ENCODE data around the gene TOGARAM1. TPM values are rescaled to one million over a fixed set of nuclear protein-coding genes. Genes with fewer than 3 reads are reported as not detected.

TOGARAM1 gene
- total RNA-seq, 1 experiment from 2014 or later: 12.0 TPM

- peak overlapping the region; percentile 0 for H3K27ac Mint-ChIP-seq (ENCODE audit: low read depth, unreplicated experiment)
Observed at GRCh38 chr14:44982594-44982993, 20.6 kb downstream of the TOGARAM1 start.

DNA sequence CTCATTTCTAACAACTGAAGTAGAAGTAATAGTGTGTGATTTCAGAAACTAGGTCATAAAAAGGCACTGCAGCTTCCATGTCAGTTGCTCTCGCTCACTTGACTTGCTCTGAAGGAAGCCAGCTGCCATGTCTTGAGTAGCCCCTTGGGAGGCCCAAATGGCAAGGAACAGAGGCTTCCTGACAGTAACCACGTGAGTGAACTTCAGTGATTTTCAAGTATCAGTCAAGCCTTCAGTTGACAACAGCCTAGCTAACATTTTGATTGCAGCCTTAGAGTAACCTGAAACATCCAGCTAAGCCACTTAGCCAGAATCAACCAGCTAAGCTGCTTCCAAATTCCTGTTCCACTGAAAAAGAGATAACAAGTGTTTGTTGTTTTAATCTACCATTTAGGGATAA lies 26.7 kb downstream of the TOGARAM1 start:
- H3K36me3 Mint-ChIP-seq (ENCODE audit: insufficient read depth, unreplicated experiment): peaks cover 21% of the 10 kb centered on the region
- TF ChIP-seq, protein P1, sequence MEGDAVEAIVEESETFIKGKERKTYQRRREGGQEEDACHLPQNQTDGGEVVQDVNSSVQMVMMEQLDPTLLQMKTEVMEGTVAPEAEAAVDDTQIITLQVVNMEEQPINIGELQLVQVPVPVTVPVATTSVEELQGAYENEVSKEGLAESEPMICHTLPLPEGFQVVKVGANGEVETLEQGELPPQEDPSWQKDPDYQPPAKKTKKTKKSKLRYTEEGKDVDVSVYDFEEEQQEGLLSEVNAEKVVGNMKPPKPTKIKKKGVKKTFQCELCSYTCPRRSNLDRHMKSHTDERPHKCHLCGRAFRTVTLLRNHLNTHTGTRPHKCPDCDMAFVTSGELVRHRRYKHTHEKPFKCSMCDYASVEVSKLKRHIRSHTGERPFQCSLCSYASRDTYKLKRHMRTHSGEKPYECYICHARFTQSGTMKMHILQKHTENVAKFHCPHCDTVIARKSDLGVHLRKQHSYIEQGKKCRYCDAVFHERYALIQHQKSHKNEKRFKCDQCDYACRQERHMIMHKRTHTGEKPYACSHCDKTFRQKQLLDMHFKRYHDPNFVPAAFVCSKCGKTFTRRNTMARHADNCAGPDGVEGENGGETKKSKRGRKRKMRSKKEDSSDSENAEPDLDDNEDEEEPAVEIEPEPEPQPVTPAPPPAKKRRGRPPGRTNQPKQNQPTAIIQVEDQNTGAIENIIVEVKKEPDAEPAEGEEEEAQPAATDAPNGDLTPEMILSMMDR (IDR thresholded peaks at IDR 0.05; ENCODE audit: unreplicated experiment): no peak
- H3K4me3 Mint-ChIP-seq (ENCODE audit: unreplicated experiment): no peak overlapping the region
- intact Hi-C loops (cut with micrococcal nuclease): no loop called here
- no peak overlapping the region for H3K27ac Mint-ChIP-seq (ENCODE audit: low read depth, unreplicated experiment)
- no peaks in the 10 kb centered on the region for H3K27me3 Mint-ChIP-seq (ENCODE audit: insufficient read depth, unreplicated experiment)
- H3K4me1 Mint-ChIP-seq (ENCODE audit: insufficient read depth, unreplicated experiment): no peaks in the 10 kb centered on the region
- H3K9me3 Mint-ChIP-seq (ENCODE audit: unreplicated experiment): no peaks in the 10 kb centered on the region
- POLR2A ChIA-PET: interaction anchor here (0.6 to 0.7 kb wide), 4 partner anchors 12 to 104 kb away, joined by 3 to 4 read pairs (median 3); no protein-coding TSS in a partner anchor
- CTCF ChIA-PET: no interaction called here
- BruUV-seq (replicated peaks): no TSS peak
- DNase-seq (ENCODE audit: unreplicated experiment): no peak

More at GRCh38 chr14:44982594-44982993, 20.6 kb downstream of the TOGARAM1 start:
- intact Hi-C loops (cut with micrococcal nuclease): no loop called here
- POLR2A ChIA-PET: interaction anchor here (2.1 kb wide), 1 partner anchor 20 kb away, joined by 7 read pairs; the partner anchor contains the start of genes KLHL28 and TOGARAM1
- no peaks in the 10 kb centered on the region for H3K27me3 Mint-ChIP-seq (ENCODE audit: insufficient read depth, unreplicated experiment)
- DNase-seq (ENCODE audit: unreplicated experiment): no peak
- H3K36me3 Mint-ChIP-seq (ENCODE audit: insufficient read depth, unreplicated experiment): peaks cover 9% of the 10 kb centered on the region
- H3K9me3 Mint-ChIP-seq (ENCODE audit: unreplicated experiment): no peaks in the 10 kb centered on the region
- H3K4me3 Mint-ChIP-seq (ENCODE audit: unreplicated experiment): no peak overlapping the region
- CTCF ChIA-PET: no interaction called here
- peaks cover 16% of the 10 kb centered on the region for H3K4me1 Mint-ChIP-seq (ENCODE audit: insufficient read depth, unreplicated experiment)
- BruUV-seq (replicated peaks): no TSS peak
- TF ChIP-seq, protein P1 (IDR thresholded peaks at IDR 0.05; ENCODE audit: unreplicated experiment): no peak

GRCh38 chr14:44989497-44990440 lies 27.8 kb downstream of the TOGARAM1 start:
- no TSS peak for BruUV-seq (replicated peaks)
- Mint-ChIP-seq H3K9me3 (ENCODE audit: unreplicated experiment) (no peaks in the 10 kb centered on the region), H3K27ac (ENCODE audit: low read depth, unreplicated experiment) (peak overlapping the region; percentile 52), H3K4me1 (ENCODE audit: insufficient read depth, unreplicated experiment) (no peaks in the 10 kb centered on the region), H3K27me3 (ENCODE audit: insufficient read depth, unreplicated experiment) (no peaks in the 10 kb centered on the region), H3K4me3 (ENCODE audit: unreplicated experiment) (no peak overlapping the region), H3K36me3 (ENCODE audit: insufficient read depth, unreplicated experiment) (peaks cover 22% of the 10 kb centered on the region)
- no peak for DNase-seq (ENCODE audit: unreplicated experiment)
- ChIA-PET CTCF (interaction anchor here (0.6 kb wide), 1 partner anchor 15 kb away, joined by 3 read pairs; no protein-coding TSS in a partner anchor), POLR2A (interaction anchor here (0.6 to 0.7 kb wide), 3 partner anchors 19 to 103 kb away, joined by 3 read pairs; no protein-coding TSS in a partner anchor)
- TF ChIP-seq, protein P1 (IDR thresholded peaks at IDR 0.05; ENCODE audit: unreplicated experiment): no peak
- intact Hi-C loops (cut with micrococcal nuclease): no loop called here

- ChIA-PET CTCF (interaction anchor here (0.6 to 1.0 kb wide), 2 partner anchors 11 to 14 kb away, joined by 3 to 4 read pairs; no protein-coding TSS in a partner anchor), POLR2A (interaction anchor here (1.4 kb wide), 1 partner anchor 28 kb away, joined by 4 read pairs; the partner anchor contains the start of genes KLHL28 and TOGARAM1)
- no peak for DNase-seq (ENCODE audit: unreplicated experiment)
- BruUV-seq (replicated peaks): no TSS peak
- Mint-ChIP-seq H3K36me3 (ENCODE audit: insufficient read depth, unreplicated experiment) (peaks cover 22% of the 10 kb centered on the region), H3K4me1 (ENCODE audit: insufficient read depth, unreplicated experiment) (no peaks in the 10 kb centered on the region), H3K9me3 (ENCODE audit: unreplicated experiment) (no peaks in the 10 kb centered on the region), H3K27me3 (ENCODE audit: insufficient read depth, unreplicated experiment) (no peaks in the 10 kb centered on the region), H3K27ac (ENCODE audit: low read depth, unreplicated experiment) (peak overlapping the region; percentile 52), H3K4me3 (ENCODE audit: unreplicated experiment) (no peak overlapping the region)
- intact Hi-C loops (cut with micrococcal nuclease): no loop called here
- TF ChIP-seq, protein P1 (IDR thresholded peaks at IDR 0.05; ENCODE audit: unreplicated experiment): no peak
Observed at GRCh38 chr14:44990533-44990932, 28.5 kb downstream of the TOGARAM1 start.

All from MCF 10A (cell line).